ENCODE data around the gene ESD.

The ESD gene

DNA sequence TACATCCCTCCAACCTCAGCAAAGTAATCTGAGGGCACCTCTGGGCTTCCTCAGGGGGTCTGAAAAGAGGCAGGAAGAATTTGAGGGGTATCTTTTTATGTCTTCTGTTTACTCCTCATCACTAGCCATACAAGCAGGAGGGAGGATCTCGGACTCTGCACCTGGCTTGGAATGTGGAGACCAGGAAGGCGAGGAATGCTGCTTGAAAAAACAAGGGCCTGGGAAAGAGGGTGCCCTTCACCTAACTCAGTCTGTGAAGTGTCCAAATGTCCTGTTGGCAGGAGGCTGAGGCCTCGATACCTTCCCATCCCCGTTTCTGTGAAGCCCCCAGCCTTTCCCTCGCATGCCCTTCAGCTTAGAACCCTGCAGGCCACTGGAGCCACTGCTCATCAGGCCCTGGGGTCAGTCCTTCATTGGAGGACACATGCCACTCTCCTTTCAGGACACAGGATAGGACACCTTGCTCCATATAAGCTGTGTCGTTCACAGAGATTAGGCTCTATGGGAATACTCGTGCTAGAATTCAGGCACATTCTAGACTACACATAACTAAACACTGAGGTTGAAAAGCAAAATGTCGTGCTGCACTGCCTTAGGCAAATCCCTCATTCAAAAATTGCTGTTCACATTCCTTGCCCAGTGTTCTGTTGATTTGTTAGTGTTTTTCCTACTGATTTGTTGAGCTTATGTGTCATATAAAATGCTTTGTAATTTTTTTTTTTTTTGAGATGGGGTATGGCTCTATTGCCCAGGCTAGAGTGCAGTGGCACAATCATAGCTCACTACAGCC is 49.7 kb downstream of the ESD start:
- no peak for DNase-seq (ENCODE audit: low read depth in 2 of 2)

DNA sequence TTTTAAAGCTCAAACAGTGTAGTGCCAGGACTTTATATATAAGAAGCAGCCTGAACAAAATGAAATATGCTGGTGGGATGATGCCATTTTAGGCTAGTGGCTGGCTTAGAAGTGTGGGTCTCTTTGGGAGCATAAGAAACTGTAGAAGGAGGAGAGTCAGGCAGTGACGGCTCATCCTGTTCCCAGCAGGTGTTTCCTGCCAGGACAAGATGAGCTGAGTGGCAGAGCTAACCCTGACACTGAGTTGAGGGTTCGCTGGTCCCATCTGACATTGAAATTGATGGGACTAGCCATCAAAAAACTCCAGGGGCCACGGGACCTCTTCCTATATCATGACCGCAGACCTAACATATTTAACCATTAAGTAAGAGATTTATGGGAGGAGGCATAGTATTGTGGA is 51.3 kb downstream of the ESD start:
- DNase-seq (ENCODE audit: low read depth in 2 of 2) = no peak

DNA sequence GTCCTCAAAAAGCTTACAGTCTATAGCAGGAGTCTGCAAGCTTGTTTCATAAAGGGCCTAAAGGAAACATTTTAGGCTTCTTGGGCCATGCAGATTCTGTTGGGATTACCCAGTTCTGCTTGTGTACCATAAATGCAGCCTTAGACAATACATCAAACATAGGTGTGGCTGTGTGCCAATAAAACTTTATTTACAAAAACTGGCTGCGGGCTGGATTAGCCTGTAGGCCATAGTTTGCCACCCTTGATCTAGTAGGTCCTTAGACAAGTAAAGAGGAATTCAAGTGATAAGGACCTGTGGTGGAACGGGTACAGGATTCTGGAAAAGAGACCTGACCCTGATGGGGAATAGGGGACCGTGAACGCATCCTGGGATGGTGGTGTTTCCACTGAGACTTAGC is 51.9 kb downstream of the ESD start:
- DNase-seq (ENCODE audit: low read depth in 2 of 2) = no peak

DNA sequence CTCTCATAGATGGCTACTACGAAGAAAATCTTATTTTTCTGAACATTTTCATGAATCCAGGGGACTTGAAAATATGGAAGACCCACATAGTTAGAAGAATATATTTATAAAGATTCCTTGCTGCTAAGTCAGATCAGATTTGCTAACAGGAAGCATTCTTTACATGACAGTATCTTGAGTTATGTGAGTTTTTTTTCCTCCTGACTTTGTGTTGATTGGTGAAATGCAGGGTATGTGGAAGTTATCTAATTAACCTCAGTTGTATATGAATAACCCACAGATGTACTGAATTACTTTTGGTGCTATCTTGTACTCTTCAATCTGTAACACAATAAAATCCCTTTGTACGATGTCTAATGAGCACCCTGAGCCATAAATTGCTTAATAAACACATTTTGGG is 53.8 kb downstream of the ESD start:
- no peak for DNase-seq (ENCODE audit: low read depth in 2 of 2)

DNA sequence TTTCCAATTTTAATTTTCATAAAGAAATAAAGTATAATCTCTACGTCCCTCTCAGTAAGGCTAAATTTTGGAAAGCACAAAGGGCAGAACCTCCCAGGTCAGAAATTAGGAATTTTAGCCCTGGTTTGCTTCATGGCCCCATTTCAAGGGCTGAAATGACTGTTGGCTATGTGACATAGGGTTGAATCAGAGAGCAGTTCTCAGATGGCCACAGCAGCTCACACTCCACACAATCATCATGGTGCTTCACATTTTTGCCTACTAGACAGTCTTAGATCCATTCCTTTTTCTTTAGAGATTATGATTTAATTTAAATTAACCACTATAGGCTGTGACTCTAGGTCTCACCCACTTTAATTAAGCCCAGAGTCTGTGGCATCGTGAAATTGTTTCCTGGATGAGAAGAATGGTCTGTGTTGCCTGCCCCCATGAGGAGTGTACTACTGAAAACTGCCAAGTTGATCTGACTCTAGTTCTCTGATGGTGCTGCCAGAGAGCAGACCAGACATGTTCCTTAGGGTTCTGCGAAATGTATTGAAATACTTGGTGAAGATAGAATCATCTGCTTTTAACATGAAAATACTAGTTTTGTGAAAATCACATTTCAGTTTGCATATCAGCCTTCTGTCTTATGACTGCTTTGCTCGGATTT is 57.4 kb downstream of the ESD start:
- DNase-seq (ENCODE audit: low read depth in 2 of 2) = no peak

DNA sequence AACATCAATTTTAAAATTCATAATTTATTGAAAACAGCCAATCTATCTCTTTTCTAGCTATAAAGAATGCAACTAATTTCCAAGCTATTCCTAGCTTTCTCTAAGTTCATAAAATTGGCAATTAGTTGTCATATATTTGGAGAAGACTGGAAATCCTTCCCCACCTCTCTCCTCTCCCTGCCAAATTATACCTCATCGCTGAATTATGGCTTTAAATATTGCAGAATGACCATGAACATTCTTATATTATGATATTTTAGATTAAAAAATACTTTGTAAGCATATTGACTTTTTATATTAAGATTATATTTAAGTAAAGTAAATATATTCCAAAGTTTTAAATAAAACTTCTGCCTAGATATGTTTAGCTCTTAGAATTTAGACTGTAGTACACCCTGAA is 58.2 kb downstream of the ESD start:
- no peak for DNase-seq (ENCODE audit: low read depth in 2 of 2)

DNA sequence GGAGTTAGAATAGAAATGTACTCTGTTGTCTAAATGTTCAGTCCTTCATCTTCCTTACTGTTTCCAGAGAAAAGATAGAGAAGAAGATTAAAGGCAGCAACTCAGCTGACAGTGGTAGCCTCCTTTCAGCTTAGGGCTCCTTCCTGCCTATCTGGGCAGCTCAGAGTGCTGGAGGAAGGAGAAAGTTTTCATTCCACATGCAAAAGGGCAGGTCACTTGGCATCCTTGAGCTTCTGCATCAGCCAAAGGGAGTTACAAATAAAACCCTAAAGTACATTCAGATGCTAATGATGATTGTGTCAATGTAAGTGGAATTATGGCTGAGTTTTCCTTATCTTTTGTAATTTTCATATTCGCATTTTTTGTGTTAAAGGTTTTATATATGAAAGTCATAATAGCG is 58.9 kb downstream of the ESD start:
- no peak for DNase-seq (ENCODE audit: low read depth in 2 of 2)

DNA sequence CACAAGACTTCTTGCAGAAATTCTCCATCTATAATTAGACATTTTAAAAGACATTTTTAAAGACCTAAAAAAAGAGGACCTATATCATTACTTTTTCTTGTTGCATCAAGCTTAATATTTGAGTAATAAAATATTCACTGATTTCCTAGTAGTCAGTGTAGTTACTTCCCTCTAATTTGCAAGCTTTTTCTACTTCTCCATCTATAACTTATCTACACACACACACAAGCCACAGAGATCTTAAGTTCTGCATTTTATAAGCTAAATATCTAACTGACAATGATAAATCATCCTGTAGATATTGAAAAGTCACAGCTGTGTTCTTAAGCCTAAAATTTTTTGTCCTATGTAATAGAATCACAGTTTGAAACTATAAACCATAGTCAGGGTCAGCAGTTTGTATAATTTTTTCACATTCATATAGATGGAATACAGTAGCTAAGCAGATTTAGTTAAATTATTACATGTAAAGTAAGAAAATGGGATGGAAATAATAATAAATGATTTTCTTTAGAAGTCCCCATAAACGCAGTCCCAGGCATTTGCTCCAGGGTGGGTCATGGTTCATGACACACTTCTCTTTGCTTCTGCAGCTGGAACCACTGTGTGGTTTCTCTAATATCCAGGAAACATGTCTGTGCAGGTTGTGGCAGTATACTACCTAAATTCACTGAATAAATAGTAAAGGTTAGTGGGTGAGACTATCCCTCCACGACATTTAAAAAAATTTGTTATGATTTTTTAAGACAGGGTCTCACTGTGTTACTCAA is 60.2 kb downstream of the ESD start:
- DNase-seq (ENCODE audit: low read depth in 2 of 2) = no peak

DNA sequence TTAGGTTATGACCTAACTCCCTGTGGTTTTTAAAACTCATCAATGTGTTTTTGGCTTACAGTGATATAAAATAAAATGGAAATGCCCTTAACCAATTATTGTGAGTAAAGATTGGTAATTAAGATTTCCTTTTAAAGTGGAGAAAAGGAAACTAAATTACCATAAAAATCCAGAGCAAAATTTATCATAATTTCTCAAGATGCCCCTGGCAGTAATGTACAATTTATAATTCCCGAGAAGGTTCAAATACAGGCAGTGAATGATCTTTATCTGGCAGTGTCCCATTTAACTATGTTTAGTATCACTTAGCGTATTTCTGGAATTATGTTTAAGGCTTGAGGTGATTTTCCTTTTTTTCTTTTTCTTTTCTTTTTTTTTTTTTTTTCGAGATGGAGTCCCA is 61.5 kb downstream of the ESD start:
- no peak for DNase-seq (ENCODE audit: low read depth in 2 of 2)

DNA sequence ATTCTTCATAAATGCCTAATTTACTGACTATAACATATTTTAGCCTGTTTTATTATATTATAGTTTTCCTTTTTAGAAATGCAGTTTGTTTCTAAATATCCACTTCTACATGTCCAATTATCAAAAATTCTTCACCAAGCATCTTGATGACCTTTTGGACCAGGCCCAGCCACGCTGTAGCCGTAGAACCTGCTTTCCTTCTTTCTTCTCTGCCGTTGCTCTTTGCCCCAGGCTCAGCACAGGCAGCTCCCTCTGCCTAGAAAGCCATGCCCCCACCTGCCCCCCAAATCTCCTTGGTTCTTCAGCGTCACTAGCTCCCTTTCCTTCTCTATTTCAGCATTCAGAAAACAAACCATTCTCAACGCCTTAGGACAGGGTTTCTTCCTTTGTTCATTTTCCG is 65.4 kb downstream of the ESD start:
- no peak for DNase-seq (ENCODE audit: low read depth in 2 of 2)

DNA sequence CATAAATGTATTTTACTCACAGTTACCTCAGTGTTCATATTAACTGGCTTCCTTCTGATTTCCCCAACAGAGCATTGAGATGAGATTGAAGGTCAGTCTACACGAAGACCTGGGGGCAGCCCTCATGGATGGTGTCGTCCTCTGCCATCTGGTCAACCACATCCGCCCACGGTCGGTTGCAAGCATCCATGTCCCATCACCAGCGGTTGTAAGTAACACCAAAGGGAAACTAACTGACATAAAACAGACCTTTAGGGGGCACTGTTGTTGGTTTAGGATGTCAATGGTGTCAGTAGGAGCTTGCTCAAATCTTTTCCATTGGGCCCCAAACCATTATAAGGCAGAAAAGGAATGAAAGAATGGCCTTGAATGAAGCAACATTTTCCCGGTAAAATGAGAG is 68.2 kb downstream of the ESD start:
- no peak for DNase-seq (ENCODE audit: low read depth in 2 of 2)

DNA sequence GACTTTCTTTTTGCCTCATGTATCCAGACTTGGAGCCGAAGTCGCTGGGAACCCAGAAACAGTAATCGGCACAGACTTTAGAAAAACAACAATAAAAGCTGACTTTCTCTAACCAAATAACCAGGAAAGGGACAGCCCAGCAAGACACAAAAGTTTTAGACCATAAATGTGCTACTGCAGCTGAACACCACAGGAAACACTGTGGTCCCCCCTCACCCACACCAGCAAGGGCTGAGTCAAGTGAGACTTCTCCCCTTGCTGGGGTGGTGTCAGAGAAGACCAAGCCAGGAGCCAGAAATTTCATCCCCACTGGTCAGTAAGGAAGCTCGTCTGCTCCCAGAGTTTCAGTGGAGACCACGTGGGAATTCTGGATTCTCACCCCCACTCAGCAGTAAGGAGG is 70.6 kb downstream of the ESD start:
- DNase-seq (ENCODE audit: low read depth in 2 of 2) = no peak
